K562 (cell line): ENCODE data around the gene NXF2. TPM values are rescaled to one million over a fixed set of nuclear protein-coding genes. Genes with fewer than 3 reads are reported as not detected.

ENCODE experiments used
- ATAC-seq: fragments of 200-7000 bp; cut with Tn5 transposase; 3 replicates; pipeline ENCODE4 v1.9.1; 2020; ENCODE audit warnings: moderate library complexity
- BruUV-seq: library from RNA; stranded (reverse); fragments of 400-500 nt; replicated peaks from 2 replicates; lab custom pipeline; 2021; lab: Mats Ljungman, UMichigan
- CTCF ChIA-PET: fragments of 300-600 bp; formaldehyde crosslinking; extraction: SDS; loops from one replicate; lab custom pipeline; 2021; ENCODE audit warnings: low intra/inter-chr PET ratio; lab: Yijun Ruan, JAX
- POLR2A ChIA-PET: fragments of 300-600, 350-650 bp; sonication (Branson Sonifier 250); formaldehyde crosslinking; extraction: SDS; loops from one replicate; lab custom pipeline; 2021; ENCODE audit warnings: antibody characterized with exemption, inconsistent platforms; lab: Yijun Ruan, JAX
- DNase-seq, 4 experiments: peaks; one replicate each; pipeline versions ENCODE4 v3.0.0 to v3.0.0-alpha.2; 2011 to 2018; ENCODE audit warnings: low spot score in 3 of 4, mixed read lengths in 3 of 4; ENCODE audit errors: extremely low read depth in 1 of 4
- FAIRE-seq: peaks from 2 replicates; lab custom pipeline; 2011; peaks lifted over from hg19 to GRCh38; lab: Jason Lieb, UNC
- H2AFZ ChIP-seq: 2 replicates; pipeline ENCODE4 v1.6.0; 2011; ENCODE audit warnings: low read depth, low read length, control low read depth, inconsistent platforms
- H3K27ac ChIP-seq: fragments of 200-600 bp; 3 replicates; pipeline ENCODE4 v1.8.0; 2011; ENCODE audit warnings: low read depth, mild to moderate bottlenecking, control low read depth, inconsistent platforms, low read length, moderate library complexity, mixed read lengths; ENCODE audit errors: extremely low read depth
- H3K27me3 ChIP-seq, 2 experiments: fragments of 300-600 bp in 1 of 2; 2 replicates in 1 of 2; 3 replicates in 1 of 2; pipeline versions ENCODE4 v1.6.0 to v1.8.0; 2011; ENCODE audit warnings: inconsistent platforms in 2 of 2, low read length in 2 of 2, mild to moderate bottlenecking in 1 of 2, mixed read lengths in 1 of 2, moderate library complexity in 1 of 2; ENCODE audit not compliant: control insufficient read depth in 2 of 2, insufficient read depth in 2 of 2
- H3K36me3 ChIP-seq: fragments of 300-600 bp; 3 replicates; pipeline ENCODE4 v1.8.0; 2011; ENCODE audit warnings: mild to moderate bottlenecking, low read length, inconsistent platforms; ENCODE audit not compliant: control insufficient read depth, insufficient read depth
- H3K4me1 ChIP-seq, 2 experiments: fragments of 200-600 bp in 1 of 2; replicated peaks in 1 of 2; 2 replicates in 1 of 2; 3 replicates in 1 of 2; pipeline versions ENCODE4 v1.5.1 to v1.8.0; 2011; ENCODE audit warnings: inconsistent platforms in 2 of 2, low read length in 2 of 2, mild to moderate bottlenecking in 1 of 2, mixed read lengths in 1 of 2, moderate library complexity in 1 of 2; ENCODE audit not compliant: control insufficient read depth in 2 of 2, insufficient read depth in 2 of 2
- H3K4me2 ChIP-seq: 2 replicates; pipeline ENCODE4 v1.6.1; 2011; ENCODE audit warnings: low read length, control low read depth, inconsistent platforms, mixed read lengths; ENCODE audit not compliant: insufficient read depth
- H3K4me3 ChIP-seq: fragments of 200-600 bp; sonication (generic), shearing (Covaris generic); 2 replicates; pipeline ENCODE4 v1.5.1; 2016; ENCODE audit warnings: control low read depth, inconsistent platforms
- H3K79me2 ChIP-seq: fragments of 200-600 bp; 3 replicates; pipeline ENCODE4 v1.8.0; 2011; ENCODE audit warnings: low read length, inconsistent platforms; ENCODE audit not compliant: control insufficient read depth, insufficient read depth
- H3K9ac ChIP-seq, 2 experiments: 2 replicates each; pipeline versions ENCODE4 v1.6.0 to v1.6.1; 2011; ENCODE audit warnings: low read depth in 2 of 2, low read length in 2 of 2, control low read depth in 1 of 2, inconsistent platforms in 1 of 2, mild to moderate bottlenecking in 1 of 2, mixed read lengths in 1 of 2; ENCODE audit not compliant: insufficient read depth in 1 of 2
- H3K9me1 ChIP-seq: one replicate; pipeline ENCODE4 v1.6.0; 2011; ENCODE audit warnings: inconsistent platforms, mild to moderate bottlenecking, low read length, moderate library complexity; ENCODE audit not compliant: control insufficient read depth, insufficient read depth
- H3K9me3 ChIP-seq: replicated peaks from 2 replicates; pipeline ENCODE4 v1.5.1; 2011; ENCODE audit warnings: low read depth, low read length, inconsistent platforms; ENCODE audit not compliant: control insufficient read depth, insufficient read depth
- H4K20me1 ChIP-seq: replicated peaks from 2 replicates; pipeline ENCODE4 v1.6.1; 2011; ENCODE audit warnings: low read length, inconsistent platforms, mixed read lengths; ENCODE audit not compliant: control insufficient read depth, insufficient read depth
- ARID1B ChIP-seq: fragments of 450-650 bp; IDR thresholded peaks from 2 replicates; pipeline ENCODE4 v1.6.1; 2016; ENCODE audit warnings: antibody characterized with exemption, mild to moderate bottlenecking, inconsistent platforms
- CBFB ChIP-seq: sonication (generic); formaldehyde crosslinking; IDR thresholded peaks from 2 replicates; pipeline ENCODE4 v1.4.0; 2020; ENCODE audit warnings: mild to moderate bottlenecking, missing genetic modification reagents
- ETS1 ChIP-seq: conservative IDR thresholded peaks from 2 replicates; pipeline ENCODE4 v1.6.1; 2011; ENCODE audit warnings: low read depth, mild to moderate bottlenecking, low read length; ENCODE audit not compliant: control insufficient read depth
- L3MBTL2 ChIP-seq: fragments of 450-650 bp; IDR thresholded peaks from 2 replicates; pipeline ENCODE4 v1.6.1; 2016; ENCODE audit warnings: mild to moderate bottlenecking, moderate library complexity
- PCBP1 ChIP-seq: fragments of 200-400 bp; formaldehyde crosslinking; IDR thresholded peaks from 2 replicates; pipeline ENCODE4 v1.6.1; 2018; ENCODE audit warnings: mild to moderate bottlenecking, low read depth, low read length; ENCODE audit not compliant: poor library complexity, severe bottlenecking
- TSC22D4 ChIP-seq: fragments of 450-650 bp; IDR thresholded peaks from 2 replicates; pipeline ENCODE4 v1.6.1; 2016; ENCODE audit warnings: missing genetic modification characterization, missing biosample characterization, control low read depth
- ZNF146 ChIP-seq: IDR thresholded peaks from one replicate; pipeline ENCODE4 v1.6.1; 2018; ENCODE audit warnings: missing compliant biosample characterization; ENCODE audit not compliant: unreplicated experiment
- ZNF277 ChIP-seq: fragments of 250-450 bp; sonication (Bioruptor Pico); IDR thresholded peaks from 2 replicates; pipeline ENCODE4 v1.8.0; 2022; ENCODE audit warnings: inconsistent platforms, mild to moderate bottlenecking, moderate library complexity, borderline replicate concordance
- WGBS: fragments of 100-300 bp; shearing (Covaris generic); methylation state at CpG from one replicate; pipeline ENCODE4 v1.1.6; 2016; ENCODE audit warnings: low coverage, mixed read lengths; ENCODE audit not compliant: insufficient coverage; ENCODE audit errors: missing lambda C conversion rate; 5-methylcytosine and 5-hydroxymethylcytosine counted together
- in situ Hi-C: fragments of 300-500 bp; cut with MboI; formaldehyde crosslinking; loops from 4 replicates; pipeline ENCODE4 v1.15.0; 2018; ENCODE audit warnings: inconsistent platforms, mixed read lengths
- intact Hi-C: fragments of 100-400 bp; cut with micrococcal nuclease; formaldehyde crosslinking; loops from 2 replicates; pipeline ENCODE4 v1.14.2; 2022
- polyA plus RNA-seq, 8 experiments: library from polyadenylated mRNA; depleted of rRNA in 4 of 8; stranded (reverse) in 5 of 8; unstranded in 3 of 8; fragments of >200 nt; fragmentation: Nextera tagmentation in 2 of 8; fragmentation: Illumina TruSeq in 1 of 8; extraction: Ambion mirVana in 2 of 8; extraction: Trizol in 1 of 8; gene quantifications; 2 replicates each; pipeline versions ENCODE4 v1.2.1 to v1.2.3, GENCODE V29; 2011 to 2014; ENCODE audit warnings: inconsistent platforms in 1 of 8, missing spikeins in 1 of 8
- total RNA-seq, 7 experiments: library from RNA; depleted of rRNA in 6 of 7; stranded (reverse); fragments of >200 nt in 6 of 7; fragmentation: Illumina TruSeq in 2 of 7; extraction: Trizol in 2 of 7; gene quantifications; 2 replicates each; pipeline versions ENCODE4 v1.2.1 to v1.2.3, GENCODE V29; 2011 to 2021; ENCODE audit warnings: low replicate concordance in 1 of 7

NXF2 gene
- total and polyA plus RNA-seq, 9 of the 15 experiments (the other 6 are each of a cell fraction or from before 2014, with no cell fraction given), result 0.13 to 9.8 (median 4.0) TPM

GRCh38 chrX:102338162-102338561 is 91.2 kb downstream of the NXF2 start:
- 0% methylated on average over 4 of the region's 4 CpGs for whole genome bisulfite sequencing
- BruUV-seq, result no TSS peak
- H3K9me1 ChIP-seq, result no peaks in the 10 kb centered on the region
- no peak overlapping the region for H3K4me3 ChIP-seq
- no peak overlapping the region for H3K9ac ChIP-seq
- no peak for DNase-seq
- no peaks in the 10 kb centered on the region for H3K9me3 ChIP-seq
- H2AFZ ChIP-seq, result no peak overlapping the region
- no peaks in the 10 kb centered on the region for H3K79me2 ChIP-seq
- intact Hi-C loops, result no loop called here
- POLR2A ChIA-PET, result no interaction called here
- no peak for FAIRE-seq
- no peak for TF ChIP-seq L3MBTL2
- TF ChIP-seq PCBP1, result no peak
- TF ChIP-seq ARID1B, result no peak
- TF ChIP-seq ZNF277 (CRISPR knock-in tag), result no peak
- TF ChIP-seq ETS1, result no peak
- no peak for TF ChIP-seq TSC22D4 (tag)
- no peak for TF ChIP-seq CBFB (CRISPR knock-in tag)
- no peak for TF ChIP-seq ZNF146 (CRISPR knock-in tag)
- TF ChIP-seq, all 486 proteins: peak for 0
- Histone ChIP-seq H3K36me3 (no peaks in the 10 kb centered on the region), H4K20me1 (no peaks in the 10 kb centered on the region), H3K27ac (no peak overlapping the region), H3K4me1 (no peaks in the 10 kb centered on the region), H3K4me2 (no peak overlapping the region), H3K27me3 (no peaks in the 10 kb centered on the region)
- in situ Hi-C loops, result no loop called here
- ATAC-seq, result no peak
- CTCF ChIA-PET, result no interaction called here
